ENCODE data around the gene LGI4. TPM values are rescaled to one million over a fixed set of nuclear protein-coding genes. Genes with fewer than 3 reads are reported as not detected.

LGI4 gene
- total RNA-seq, 1 experiment from 2014 or later = 3.2 TPM

DNA sequence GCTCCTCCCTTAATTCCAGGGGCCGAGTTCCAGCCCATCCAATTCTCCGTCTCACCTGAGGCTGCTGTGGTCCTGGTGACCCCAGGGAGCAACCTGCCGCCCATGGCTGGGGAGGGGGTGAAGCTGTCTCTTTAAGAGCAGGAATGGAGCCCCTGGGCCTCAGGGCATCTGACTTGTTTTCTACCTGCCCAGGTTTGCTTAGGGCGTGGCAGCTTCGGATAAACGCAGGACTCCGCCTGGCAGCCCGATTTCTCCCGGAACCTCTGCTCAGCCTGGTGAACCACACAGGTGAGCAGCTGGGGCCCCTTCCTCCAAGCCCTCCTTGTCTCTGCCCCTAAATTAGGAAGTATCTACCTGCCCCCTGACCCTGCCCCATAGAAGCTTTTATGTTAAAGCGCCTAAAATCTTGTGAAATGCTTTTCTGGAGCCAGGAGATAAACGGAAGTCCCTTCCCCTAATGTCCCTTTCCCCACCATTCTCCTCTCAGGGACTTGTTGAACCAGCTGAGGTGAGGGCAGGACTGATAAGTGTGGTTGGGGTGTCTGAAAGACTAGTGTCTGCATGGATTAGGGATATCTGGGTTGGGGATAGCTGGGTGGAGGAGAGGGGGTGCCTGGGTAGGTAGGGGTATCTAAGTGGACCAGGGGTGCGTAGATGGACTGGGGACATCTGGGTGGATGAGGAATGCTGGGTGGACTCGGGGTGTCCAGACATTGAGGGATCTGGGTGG lies 18.6 kb downstream of the LGI4 start:
- H3K4me1 ChIP-seq (ENCODE audit: insufficient read depth, low read length) = no peaks in the 10 kb centered on the region
- H3K79me2 ChIP-seq (ENCODE audit: insufficient read depth, low read length) = no peaks in the 10 kb centered on the region
- no peak overlapping the region for H3K9ac ChIP-seq (ENCODE audit: extremely low read depth, insufficient read length, low read length)
- H2AK5ac ChIP-seq (ENCODE audit: insufficient read length, low read length) = no peak overlapping the region
- H3K56ac ChIP-seq (ENCODE audit: insufficient read length, low read depth, low read length) = no peak overlapping the region
- Mint-ChIP-seq H3K4me3 (no peak overlapping the region; a peak in 1 of 5 replicates), H3K27ac (no peak overlapping the region), H3K4me1 (peaks cover 34 to 50% of the 10 kb centered on the region in 2 experiments), H3K36me3 (ENCODE audit: insufficient read depth in 1 of 3, low read depth in 3 of 3) (no peaks in the 10 kb centered on the region; a peak in 1 of 7 replicates), H3K27me3 (ENCODE audit: low read depth) (peaks cover 10% of the 10 kb centered on the region), H3K9me3 (no peaks in the 10 kb centered on the region)
- H2BK5ac ChIP-seq (ENCODE audit: insufficient read length, low read length) = no peak overlapping the region
- H3K4ac ChIP-seq (ENCODE audit: low read depth, low read length) = no peak overlapping the region
- no peak overlapping the region for H2BK12ac ChIP-seq (ENCODE audit: insufficient read length, low read depth, low read length)
- no peak overlapping the region for H4K91ac ChIP-seq (ENCODE audit: insufficient read length, low read depth, low read length)
- H3K23ac ChIP-seq (ENCODE audit: insufficient read length, low read depth, low read length) = no peak overlapping the region
- H2AFZ ChIP-seq (ENCODE audit: low read length) = no peak overlapping the region
- no peak overlapping the region for H3K18ac ChIP-seq (ENCODE audit: insufficient read length, low read depth, low read length)
- no peaks in the 10 kb centered on the region for H3K27me3 ChIP-seq (ENCODE audit: insufficient read depth, low read length)
- H3K23me2 ChIP-seq (ENCODE audit: insufficient read length, low read depth, low read length, poor library complexity, severe bottlenecking) = no peaks in the 10 kb centered on the region
- no peak overlapping the region for H3T11ph ChIP-seq (ENCODE audit: low read length)
- H2BK120ac ChIP-seq (ENCODE audit: low read depth, low read length, poor library complexity, severe bottlenecking) = no peak overlapping the region
- no peak overlapping the region for H3K4me2 ChIP-seq (ENCODE audit: insufficient read depth, insufficient read length, low read length)
- H3K14ac ChIP-seq (ENCODE audit: insufficient read depth, low read length) = no peak overlapping the region
- no peak overlapping the region for H3K27ac ChIP-seq (ENCODE audit: insufficient read length, low read depth, low read length)
- TF ChIP-seq, protein P1, sequence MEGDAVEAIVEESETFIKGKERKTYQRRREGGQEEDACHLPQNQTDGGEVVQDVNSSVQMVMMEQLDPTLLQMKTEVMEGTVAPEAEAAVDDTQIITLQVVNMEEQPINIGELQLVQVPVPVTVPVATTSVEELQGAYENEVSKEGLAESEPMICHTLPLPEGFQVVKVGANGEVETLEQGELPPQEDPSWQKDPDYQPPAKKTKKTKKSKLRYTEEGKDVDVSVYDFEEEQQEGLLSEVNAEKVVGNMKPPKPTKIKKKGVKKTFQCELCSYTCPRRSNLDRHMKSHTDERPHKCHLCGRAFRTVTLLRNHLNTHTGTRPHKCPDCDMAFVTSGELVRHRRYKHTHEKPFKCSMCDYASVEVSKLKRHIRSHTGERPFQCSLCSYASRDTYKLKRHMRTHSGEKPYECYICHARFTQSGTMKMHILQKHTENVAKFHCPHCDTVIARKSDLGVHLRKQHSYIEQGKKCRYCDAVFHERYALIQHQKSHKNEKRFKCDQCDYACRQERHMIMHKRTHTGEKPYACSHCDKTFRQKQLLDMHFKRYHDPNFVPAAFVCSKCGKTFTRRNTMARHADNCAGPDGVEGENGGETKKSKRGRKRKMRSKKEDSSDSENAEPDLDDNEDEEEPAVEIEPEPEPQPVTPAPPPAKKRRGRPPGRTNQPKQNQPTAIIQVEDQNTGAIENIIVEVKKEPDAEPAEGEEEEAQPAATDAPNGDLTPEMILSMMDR (conservative IDR thresholded peaks at IDR 0.05) = no peak
- H3K9me3 ChIP-seq (ENCODE audit: control insufficient read depth, low read depth, low read length) = no peaks in the 10 kb centered on the region
- DNase-seq = no peak
- no peak overlapping the region for H4K5ac ChIP-seq (ENCODE audit: insufficient read length, low read depth, low read length)
- no CpG with 5 or more reads among the region's 13 CpGs for WGBS (ENCODE audit: extremely low coverage, insufficient read length, low lambda C conversion rate)
- H2BK15ac ChIP-seq (ENCODE audit: low read depth, low read length) = no peak overlapping the region
- H4K8ac ChIP-seq (replicated peaks; ENCODE audit: insufficient read length, low read depth, low read length) = no peak overlapping the region
- no peaks in the 10 kb centered on the region for H3K79me1 ChIP-seq (ENCODE audit: insufficient read depth, low read depth, low read length, poor library complexity, severe bottlenecking)
- H4K20me1 ChIP-seq (ENCODE audit: control insufficient read depth, insufficient read depth, insufficient read length) = no peaks in the 10 kb centered on the region
- H2BK20ac ChIP-seq (ENCODE audit: low read depth, low read length, poor library complexity, severe bottlenecking) = no peak overlapping the region
